HG03442 (cell line): Measurements from ENCODE around the gene DYNLT4.
"Not testable (repeated sequence)": the region's sequence is repeated elsewhere in the genome, so short reads cannot be mapped to it uniquely, and the experiment has no call there.

ENCODE experiments used
- ATAC-seq: cut with Tn5 transposase; IDR thresholded peaks from one replicate; pipeline ENCODE4 v1.9.1; 2021; ENCODE audit warnings: mild to moderate bottlenecking, moderate library complexity; ENCODE audit not compliant: unreplicated experiment

DYNLT4 gene, protein sequence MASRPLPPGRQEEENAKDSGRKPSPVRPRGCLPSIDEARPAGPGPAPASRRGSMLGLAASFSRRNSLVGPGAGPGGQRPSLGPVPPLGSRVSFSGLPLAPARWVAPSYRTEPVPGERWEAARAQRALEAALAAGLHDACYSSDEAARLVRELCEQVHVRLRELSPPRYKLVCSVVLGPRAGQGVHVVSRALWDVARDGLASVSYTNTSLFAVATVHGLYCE

DNA sequence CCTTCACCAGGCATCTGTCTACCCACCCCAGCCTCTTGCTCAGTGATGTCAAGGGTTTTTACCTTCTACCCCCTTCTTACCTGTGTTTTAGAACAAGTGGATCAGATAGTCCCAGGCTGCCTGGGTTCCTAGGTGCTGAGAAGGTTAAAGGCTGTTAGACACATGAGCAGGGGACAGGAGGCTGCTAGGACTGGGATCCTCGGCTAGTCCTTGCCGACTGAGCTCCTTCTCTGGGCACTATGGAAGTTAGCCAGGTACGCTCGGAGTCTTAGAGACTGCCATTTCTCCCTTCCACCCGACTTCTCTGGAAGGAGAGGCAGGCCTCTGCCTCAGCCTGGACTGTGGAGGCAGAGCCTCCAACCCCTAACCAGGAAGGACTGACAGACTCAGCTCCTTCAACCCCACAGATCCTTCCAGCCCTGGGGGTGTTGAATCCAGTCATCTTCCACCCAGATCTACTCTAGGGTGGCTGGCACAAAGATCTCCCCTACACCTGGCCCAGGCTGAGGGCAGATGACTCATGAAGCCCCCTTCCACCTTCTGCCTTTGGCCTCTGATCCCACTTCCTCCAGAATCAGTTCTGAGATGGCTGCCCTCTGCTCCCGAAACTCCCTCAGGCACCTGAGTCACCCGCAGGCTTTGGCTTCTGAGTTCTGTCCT, at the start of gene DYNLT4:
TSS of gene DYNLT4 (minus strand) at position 648 of the 660 bp plus-strand sequence. CDS start 683 bp downstream, outside the sequence.
- no peak for ATAC-seq

DNA sequence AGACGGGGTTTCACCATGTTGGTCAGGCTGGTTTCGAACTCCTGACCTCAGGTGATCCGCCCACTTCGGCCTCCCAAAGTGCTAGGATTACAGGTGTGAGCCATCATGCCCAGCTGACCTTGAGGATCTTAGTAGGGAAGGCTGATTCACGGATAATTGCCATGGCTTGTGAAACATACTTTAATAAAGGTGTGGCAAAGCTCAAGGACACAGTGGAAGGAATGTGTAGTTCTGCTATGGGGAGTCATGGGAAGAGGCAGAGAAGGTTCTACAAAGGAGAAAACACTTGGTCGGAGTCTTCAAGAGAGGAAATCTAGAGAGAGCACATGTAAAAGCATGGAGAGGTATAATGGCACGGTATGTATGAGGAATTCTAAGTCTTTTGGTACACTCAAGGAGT, 48.6 kb upstream of the DYNLT4 start:
- no peak for ATAC-seq

DNA sequence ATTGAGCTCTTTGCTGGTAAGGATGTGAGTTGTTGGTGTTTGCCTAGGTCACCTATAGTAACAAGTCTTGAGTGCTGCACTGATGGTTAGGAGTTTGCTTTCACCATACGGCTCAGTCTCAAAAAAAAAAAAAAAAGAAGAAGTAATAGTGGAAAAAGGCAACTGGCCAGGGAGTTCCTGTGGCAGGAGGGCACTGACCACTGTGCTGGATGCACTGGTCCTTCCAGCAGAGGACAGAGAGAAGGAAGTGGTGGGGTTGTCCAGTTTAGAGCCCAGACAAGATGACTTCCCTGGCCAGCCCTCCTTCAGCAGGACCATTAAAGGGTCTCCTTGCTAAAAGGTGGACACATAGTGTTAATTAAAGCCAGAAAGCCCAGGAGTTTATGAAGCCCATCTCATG, 47.8 kb upstream of the DYNLT4 start:
- ATAC-seq, result no peak

DNA sequence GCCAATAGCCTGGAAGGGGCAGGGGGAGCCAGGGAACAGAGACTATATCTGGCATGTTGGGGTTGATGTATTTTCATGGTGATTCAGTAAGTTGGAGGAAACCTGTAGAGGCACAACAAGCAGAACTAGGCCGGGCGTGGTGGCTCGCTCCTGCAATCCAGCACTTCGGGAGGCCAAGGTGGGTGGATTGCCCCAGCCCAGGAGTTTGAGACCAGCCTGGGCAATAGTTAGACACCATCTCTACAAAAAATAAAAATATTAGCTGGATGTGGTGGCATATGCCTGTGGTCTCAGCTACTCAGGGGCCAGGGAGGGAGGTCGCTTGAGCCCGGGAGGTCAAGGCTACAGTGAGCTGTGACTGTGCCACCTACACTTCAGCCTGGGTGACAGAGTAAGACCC, 46.0 kb upstream of the DYNLT4 start:
- no peak for ATAC-seq

DNA sequence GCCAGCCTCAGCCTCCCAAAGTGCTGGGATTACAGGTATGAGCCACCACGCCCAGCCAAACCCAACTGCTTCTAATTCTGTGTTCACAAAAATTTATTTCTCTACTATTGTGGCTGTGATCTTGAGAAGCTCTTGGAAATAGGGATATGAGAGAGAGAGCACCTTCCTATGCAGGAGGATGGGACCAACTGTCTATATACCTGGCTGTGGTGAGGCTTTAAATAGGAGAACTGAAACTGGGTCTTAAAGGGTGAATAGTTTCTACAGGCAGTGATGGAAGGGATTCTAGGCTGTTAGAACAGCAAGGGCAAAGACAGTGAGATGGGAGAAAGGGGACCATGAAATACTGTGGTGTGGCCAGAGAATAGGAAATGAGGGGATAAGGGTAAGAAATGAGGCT, 44.2 kb upstream of the DYNLT4 start:
- ATAC-seq, result no peak

DNA sequence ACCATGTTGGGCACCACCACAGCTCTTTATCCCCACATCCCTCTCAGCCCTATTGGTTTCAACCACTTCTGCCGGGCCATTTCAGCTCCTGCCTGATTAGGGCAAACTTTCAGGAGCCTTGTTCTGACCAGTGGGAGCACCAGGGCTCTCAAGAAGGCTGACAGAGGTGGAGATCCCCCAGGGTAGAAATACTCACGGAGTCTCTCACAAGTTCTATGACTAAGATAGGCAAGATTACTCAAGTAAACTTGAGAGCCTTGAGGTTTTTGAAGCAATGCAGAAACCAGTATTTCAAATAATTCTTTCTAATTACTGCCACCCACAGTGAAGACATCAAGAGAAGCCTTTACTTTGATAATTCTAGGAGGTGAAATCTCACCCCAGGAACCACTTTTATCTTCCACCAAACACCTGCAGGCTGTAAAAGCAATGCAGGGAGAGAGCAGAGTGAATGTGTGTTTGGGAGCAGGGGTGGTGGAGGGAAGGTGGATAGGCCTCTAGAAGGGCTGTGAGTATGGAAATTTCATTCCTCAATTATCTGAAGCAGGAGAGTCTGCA, 42.5 kb upstream of the DYNLT4 start:
- no peak for ATAC-seq

DNA sequence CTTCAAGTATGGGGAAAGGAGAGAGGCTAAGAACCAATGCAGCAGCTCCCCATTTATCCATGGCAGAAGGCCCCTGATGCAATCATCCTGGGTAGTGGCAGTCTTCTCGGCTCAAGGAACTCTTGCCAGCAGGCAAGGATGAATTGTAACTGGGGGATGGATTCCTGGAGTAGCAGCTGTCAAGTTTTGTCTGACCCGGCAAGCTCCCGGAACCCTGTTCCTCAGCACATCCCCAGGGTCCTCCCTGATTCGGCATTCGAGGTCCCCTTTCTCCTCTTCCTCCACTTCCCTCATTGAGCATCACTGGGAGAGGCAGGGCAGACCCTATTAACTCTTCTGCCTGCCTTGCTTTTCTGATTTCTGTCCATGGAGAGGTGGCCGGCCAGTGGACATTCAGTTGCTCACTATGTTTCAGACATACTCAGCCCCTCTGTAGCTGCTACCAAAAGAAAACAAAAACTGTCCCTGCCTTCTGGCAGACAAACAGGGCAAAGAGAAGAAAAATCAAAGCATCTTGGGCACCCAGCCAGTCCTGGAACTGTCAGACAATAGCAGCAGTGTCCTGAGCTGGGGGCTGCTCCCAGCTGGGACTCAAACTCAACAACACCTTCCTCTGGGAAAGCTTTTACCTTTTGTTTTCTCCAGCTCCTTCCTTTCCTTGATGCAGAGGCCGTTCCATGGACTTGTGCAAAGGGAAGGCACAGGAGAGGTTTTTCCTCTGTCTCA, 41.5 kb upstream of the DYNLT4 start:
- ATAC-seq, result no peak

DNA sequence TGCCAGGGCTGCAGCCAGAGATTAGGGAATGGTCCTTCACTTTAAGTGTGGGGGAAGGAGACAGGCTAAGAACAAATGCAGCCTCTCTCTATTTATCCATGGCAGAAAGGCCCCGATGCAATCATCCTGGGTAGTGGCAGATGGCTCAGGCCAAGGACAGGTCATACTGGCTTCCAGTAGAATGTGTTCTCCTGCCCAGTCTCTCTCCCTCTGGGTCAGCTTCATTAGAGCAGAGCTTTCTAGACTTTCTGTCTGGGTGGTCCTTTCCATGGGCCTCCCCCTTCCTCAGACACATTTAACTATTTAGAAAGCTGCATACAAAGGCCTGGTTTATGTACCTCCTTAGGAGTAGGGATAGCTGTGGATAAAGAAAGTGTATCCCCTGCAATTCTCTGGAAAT, 40.7 kb upstream of the DYNLT4 start:
- ATAC-seq, result no peak

DNA sequence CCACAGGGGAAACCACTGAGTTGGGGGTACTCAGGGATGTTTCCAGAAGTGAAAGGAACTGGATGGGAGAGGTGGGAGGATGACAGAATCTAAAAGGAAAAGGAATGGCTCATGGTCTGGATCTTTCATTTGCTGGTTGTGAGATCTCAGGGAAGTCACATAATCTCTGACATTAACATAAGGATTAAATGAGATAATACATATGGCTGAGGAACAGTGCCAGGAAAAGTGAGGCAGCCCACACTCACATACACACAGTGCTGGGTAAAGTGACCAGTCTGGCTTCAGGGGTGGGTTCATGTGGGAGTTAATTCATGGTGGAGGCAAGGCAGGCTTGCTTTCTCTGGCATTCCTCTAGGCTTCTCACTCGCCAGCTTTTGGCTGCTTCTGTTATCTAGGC, 39.8 kb upstream of the DYNLT4 start:
- no peak for ATAC-seq

DNA sequence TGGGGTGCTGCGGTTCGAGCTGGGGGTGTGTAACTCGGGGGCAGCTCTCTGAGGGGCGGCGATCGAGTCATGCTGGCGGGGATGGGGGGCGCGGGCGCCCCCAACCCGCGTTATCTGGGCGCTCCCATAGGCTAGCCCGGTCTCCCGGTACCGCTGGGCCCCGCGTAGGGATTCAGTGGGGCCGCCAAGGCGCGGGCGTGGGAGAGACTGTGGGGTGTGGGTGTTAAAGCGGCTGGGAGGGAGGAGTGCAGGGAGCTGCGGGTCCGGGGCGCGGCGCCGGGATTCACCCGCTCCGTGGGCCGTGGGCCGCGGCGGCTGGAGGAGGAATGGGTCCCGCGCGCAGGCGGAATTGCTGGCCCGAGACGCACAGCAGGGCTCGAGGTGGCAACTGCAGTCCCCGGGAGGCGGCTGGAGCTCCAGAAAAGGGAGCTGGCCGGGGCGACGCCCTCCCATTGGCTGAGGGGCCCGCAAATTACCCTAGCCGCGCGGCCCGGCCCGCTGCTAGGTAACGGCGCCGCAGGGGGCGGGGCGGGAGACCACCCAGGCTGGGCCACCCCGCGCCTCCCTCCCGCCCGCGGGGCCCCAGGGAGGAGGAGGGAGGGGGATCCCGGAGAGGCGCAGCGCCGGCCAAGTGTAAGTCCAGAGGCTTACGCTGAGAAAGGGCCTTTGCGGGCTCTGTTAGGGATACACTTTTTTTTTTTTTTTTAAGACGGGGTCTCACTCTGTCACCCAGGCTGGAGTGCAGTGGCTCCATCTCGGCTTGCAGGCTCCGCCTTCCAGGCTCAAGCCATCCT, 35.9 kb upstream of the DYNLT4 start, which contains the start of gene PTCH2:
TSS of gene PTCH2 (minus strand) at position 392 of the 794 bp plus-strand sequence. CDS start at position 71, 321 bp downstream.
- ATAC-seq, result no peak

DNA sequence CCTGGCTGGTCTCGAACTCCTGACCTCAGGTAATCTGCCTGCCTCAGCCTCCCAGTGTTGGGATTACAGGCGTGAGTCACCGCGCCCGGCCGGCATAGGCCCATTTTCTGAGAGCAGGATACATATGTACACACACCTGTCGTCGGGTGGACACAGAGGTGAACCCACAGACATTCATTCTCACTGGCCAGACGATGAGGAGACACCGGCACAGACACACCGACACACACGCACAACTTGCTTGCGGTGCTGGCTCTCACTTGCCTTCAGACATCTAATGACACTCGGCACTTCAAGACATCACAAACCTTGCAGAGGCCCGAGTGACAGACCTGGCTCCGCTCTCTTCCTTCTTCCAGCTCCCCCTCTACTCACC, 35.3 kb upstream of the DYNLT4 start:
- ATAC-seq, result no peak

DNA sequence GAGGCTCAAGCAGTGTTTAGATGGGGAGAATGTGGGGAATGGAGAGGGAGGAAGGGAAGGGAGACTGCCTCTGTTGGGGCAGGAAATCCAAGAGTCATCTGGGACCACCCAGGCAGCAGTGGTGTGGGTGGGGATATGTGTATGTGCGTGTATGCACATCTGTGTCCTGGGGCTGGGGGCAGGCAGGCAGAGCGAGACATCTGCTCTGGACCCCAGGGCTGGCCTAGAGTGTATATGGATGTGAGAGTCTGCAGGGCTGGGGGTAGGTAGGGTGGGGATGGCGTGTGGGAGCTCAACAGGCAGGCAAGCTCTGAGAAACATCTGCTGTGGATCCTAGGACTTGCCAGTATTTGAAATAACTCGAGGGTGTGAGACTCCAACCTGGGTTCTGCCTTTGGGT, 32.4 kb upstream of the DYNLT4 start:
- ATAC-seq, result no peak

DNA sequence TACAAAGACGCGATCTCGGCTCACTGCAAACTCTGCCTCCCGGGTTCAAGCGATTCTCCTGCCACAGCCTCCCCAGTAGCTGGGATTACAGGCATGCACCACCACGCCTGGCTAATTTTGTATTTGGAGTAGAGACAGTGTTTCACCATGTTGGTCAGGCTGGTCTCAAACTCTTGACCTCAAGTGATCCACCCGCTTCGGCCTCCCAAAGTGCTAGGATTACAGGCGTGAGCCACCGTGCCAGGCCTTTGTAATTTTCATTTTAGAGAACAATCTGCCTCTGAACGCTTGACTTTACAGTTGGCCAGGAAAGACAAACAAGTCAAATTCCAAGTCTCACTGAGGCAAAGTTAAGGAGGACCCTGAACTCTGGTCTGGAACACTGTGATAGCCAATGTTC, 31.1 kb upstream of the DYNLT4 start:
- not testable (repeated sequence) for ATAC-seq

DNA sequence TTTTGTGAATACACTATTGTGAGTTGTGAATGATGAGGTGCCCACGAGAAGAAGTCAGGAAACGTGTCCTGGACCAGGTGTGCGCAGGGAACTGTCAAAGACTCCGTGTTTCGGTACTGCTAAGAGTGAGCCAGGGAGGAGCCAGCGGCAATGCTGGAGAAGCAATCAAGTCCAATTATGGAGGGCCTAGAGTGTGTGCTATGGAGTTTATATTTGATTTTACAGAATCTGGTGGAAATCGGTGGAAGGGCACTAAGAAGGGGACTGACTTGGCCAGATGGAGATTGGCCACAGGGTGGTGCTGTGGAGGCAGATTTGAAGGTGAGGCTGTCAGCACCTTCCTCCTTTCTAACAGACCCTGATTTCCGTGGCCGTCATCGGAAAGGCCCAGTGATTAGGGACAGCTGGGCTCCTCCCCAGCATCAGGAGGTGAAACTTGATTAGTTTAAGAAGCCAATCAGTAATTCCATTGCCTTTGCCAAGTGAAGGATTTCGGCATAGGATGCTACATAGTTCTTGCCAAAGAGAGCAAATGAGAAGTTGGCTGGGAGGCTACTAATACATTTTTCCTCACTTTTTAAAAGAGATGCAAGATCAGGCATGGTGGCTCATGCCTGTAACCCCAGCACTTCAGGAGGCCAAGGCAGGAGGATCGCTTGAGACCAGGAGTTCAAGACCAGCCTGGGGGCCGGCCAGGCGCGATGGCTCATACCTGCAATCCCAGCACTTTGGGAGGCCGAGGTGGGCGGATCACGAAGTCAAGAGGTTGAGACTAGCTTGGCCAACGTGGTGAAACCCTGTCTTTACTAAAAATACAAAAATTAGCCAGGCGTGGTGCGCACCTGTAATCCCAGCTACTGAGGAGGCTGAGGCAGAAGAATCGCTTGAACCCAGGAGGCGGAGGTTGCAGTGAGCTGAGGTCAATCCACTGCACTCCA, 28.9 kb upstream of the DYNLT4 start:
- ATAC-seq, result no peak

DNA sequence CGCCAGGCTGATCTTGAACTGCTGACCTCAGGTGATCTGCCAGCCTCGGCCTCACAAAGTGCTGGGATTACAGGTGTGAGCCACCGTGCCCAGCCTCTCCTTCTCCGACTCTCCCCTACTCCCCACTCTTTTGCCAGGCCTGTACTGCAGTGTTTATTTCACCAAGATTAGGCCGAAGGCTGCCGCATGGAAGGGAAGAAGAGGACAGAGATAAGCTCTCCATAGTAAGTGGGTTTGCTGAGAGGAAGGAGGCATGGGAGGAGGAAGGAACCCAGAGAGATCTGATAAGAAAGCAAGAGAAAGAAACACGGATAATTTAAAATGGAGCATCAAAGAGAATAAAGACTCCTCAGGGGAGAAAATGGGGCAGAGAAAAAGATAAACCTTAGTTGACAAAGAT, 27.2 kb upstream of the DYNLT4 start:
- ATAC-seq, result no peak

DNA sequence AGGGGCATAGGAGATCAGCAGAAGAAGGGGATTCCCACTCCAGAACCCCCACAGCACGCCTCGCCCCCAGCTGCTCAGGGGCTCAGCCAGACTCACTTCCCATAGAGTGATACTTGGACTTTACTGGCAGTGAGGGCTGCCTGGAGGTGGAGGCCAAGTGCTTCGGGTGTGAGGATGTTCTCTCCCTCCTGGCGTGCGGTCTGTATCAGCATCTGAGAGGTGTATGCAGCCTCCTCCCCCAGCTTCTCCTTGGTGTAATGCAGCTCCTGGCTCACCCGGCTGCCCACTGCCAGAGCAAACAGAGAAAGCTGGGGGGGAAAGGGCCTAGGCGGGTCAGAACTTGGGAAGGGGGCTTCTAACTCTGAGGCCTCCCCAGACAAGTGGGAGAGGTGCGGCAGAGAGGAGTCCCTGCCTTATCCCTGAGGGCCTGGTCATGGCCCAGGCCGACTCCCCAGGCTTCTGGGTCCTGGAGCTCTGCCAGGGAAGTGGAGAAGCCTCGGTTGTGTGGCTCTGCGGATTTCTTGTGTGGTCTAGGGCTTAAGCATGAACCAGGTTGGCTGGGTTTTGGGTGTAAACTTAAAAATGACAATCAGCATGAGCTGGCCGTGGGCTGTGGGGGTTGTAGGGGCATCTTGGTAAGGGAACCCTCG, 25.0 kb upstream of the DYNLT4 start:
- ATAC-seq, result no peak

DNA sequence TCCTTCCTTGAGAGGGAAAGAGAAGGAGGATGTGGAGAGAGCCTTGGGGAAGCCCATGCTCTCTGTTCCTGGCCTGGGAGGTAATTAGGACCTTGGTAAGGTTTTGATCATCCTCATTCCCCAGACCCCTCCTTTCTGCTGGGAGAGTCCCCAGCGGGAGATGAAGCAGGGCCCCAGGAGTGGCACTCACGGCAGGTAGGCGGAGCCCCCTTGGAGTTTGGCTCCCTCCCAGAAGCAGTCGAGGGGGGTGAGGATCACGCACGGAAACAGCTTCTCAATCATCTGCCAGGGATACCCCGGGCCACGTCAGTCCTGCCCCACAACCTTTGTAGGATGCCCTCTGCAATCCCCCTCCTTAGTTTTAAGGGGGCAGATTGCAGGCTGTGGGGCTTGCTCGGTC, 24.4 kb upstream of the DYNLT4 start:
- no peak for ATAC-seq

DNA sequence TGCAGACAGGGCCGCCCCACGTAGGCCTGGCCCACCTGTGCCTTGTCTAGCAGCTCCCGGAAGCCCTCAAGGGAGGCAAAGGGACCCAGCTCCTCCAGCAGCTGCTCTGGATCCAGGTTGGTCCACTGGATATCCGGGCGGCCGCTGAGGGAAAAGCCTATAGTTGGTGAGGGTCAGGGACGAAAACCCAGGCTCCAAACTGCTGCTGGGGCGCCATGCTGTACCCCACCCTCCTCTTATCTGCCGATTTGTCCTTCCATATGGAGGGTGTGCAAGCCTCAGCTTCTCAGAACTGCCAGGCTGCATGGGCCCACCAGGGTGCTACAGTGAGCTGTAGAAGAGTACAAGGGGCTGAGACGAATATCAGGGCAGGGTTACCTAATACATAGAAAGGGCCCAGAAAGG, 23.8 kb upstream of the DYNLT4 start:
- ATAC-seq, result no peak
